ENCODE measurements around the gene CMBL.
A peak's percentile ranks its signal among the peaks of the same experiment; 100 is the strongest.
"Not testable (repeated sequence)": the region's sequence is repeated elsewhere in the genome, so short reads cannot be mapped to it uniquely, and the experiment has no call there.

CMBL gene

DNA sequence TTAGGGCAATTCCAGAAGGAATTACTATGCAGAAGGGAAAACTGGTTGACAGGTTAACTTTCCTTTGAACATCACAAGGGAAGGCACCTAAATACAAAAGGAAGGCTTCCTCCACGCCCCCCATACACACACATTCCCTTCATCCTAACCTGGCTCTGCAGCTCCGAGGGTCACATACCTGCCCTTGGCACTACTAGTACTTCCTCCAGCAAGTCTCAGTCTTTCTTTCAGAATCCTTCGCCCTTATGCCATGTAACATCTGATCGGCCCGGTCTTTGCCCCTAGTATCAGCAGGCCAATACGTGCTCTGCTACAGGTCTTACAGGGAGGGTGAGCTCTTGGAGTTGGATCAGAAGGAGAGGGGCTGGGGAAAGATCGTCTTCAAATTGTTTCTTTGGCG, 44.2 kb upstream of the CMBL start:
- H3K4me3 ChIP-seq (ENCODE audit: low read depth, low read length), result no peak overlapping the region
- DNase-seq (ENCODE audit: low read depth, low spot score), result no peak
- TF ChIP-seq, protein P1, sequence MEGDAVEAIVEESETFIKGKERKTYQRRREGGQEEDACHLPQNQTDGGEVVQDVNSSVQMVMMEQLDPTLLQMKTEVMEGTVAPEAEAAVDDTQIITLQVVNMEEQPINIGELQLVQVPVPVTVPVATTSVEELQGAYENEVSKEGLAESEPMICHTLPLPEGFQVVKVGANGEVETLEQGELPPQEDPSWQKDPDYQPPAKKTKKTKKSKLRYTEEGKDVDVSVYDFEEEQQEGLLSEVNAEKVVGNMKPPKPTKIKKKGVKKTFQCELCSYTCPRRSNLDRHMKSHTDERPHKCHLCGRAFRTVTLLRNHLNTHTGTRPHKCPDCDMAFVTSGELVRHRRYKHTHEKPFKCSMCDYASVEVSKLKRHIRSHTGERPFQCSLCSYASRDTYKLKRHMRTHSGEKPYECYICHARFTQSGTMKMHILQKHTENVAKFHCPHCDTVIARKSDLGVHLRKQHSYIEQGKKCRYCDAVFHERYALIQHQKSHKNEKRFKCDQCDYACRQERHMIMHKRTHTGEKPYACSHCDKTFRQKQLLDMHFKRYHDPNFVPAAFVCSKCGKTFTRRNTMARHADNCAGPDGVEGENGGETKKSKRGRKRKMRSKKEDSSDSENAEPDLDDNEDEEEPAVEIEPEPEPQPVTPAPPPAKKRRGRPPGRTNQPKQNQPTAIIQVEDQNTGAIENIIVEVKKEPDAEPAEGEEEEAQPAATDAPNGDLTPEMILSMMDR (IDR thresholded peaks at IDR 0.05; ENCODE audit: low read depth, low read length), result no peak
- in situ Hi-C loops (cut with HindIII; ENCODE audit: low sequenced_read_pairs), result no loop called here

GRCh38 chr5:10351199-10351905, 43.6 kb upstream of the CMBL start:
- TF ChIP-seq, protein P1 (IDR thresholded peaks at IDR 0.05; ENCODE audit: low read depth, low read length), result no peak
- in situ Hi-C loops (cut with HindIII; ENCODE audit: low sequenced_read_pairs), result no loop called here
- H3K4me3 ChIP-seq (ENCODE audit: low read depth, low read length), result no peak overlapping the region
- peak; percentile 85 for DNase-seq (ENCODE audit: low read depth, low spot score)

DNA sequence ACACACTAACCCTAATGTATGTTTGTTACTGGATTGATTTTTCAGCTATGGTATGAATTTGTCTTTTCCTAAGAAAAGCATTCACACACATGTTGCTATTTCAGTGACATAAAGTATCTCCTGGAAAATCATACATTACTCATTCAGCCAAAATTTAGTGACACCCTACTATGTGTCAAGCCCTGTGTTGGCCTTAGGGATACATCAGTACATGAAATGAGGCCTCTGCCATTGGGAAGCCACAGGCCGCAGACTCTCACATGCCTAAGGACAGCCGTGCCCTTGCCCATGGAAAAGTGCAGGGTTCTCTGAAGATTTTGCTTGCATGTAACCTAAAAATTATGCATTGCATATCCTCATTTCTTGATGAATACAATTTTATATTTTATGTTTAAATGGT, 40.6 kb upstream of the CMBL start:
- in situ Hi-C loops (cut with HindIII; ENCODE audit: low sequenced_read_pairs), result no loop called here

GRCh38 chr5:10344461-10345106, 36.9 kb upstream of the CMBL start:
- in situ Hi-C loops (cut with HindIII; ENCODE audit: low sequenced_read_pairs); DNase-seq (ENCODE audit: low read depth, low spot score); H3K4me3 ChIP-seq (ENCODE audit: low read depth, low read length): not testable (repeated sequence)

More for the DNA sequence above, 40.6 kb upstream of the CMBL start:
- DNase-seq (ENCODE audit: low read depth, low spot score), result no peak
- TF ChIP-seq, protein P1 (IDR thresholded peaks at IDR 0.05; ENCODE audit: low read depth, low read length), result no peak
- no peak overlapping the region for H3K4me3 ChIP-seq (ENCODE audit: low read depth, low read length)

DNA sequence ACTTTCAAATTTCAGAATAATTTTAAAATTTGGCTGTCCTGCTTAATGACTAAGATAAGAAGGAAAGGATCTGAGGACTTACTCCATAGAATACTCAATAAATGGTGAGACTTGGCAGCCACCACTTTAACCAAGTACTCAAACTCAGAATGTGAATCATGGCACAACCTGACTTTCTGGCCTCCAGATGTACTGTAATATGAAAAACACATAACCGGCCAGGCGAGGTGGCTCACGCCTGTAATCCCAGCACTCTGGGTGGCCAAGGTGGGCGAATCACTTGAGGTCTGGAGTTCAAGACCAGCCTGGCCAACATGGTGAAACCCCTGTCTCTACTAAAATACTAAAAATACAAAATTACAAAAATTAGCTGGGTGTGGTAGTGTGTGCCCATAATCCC, 35.8 kb upstream of the CMBL start:
- TF ChIP-seq, protein P1 (IDR thresholded peaks at IDR 0.05; ENCODE audit: low read depth, low read length), result no peak
- in situ Hi-C loops (cut with HindIII; ENCODE audit: low sequenced_read_pairs), result no loop called here
- no peak overlapping the region for H3K4me3 ChIP-seq (ENCODE audit: low read depth, low read length)
- DNase-seq (ENCODE audit: low read depth, low spot score), result no peak

- in situ Hi-C loops (cut with HindIII; ENCODE audit: low sequenced_read_pairs), result no loop called here
- TF ChIP-seq, protein P1 (IDR thresholded peaks at IDR 0.05; ENCODE audit: low read depth, low read length), result no peak
- DNase-seq (ENCODE audit: low read depth, low spot score), result no peak
Observed at GRCh38 chr5:10339958-10340357, 32.3 kb upstream of the CMBL start.

DNA sequence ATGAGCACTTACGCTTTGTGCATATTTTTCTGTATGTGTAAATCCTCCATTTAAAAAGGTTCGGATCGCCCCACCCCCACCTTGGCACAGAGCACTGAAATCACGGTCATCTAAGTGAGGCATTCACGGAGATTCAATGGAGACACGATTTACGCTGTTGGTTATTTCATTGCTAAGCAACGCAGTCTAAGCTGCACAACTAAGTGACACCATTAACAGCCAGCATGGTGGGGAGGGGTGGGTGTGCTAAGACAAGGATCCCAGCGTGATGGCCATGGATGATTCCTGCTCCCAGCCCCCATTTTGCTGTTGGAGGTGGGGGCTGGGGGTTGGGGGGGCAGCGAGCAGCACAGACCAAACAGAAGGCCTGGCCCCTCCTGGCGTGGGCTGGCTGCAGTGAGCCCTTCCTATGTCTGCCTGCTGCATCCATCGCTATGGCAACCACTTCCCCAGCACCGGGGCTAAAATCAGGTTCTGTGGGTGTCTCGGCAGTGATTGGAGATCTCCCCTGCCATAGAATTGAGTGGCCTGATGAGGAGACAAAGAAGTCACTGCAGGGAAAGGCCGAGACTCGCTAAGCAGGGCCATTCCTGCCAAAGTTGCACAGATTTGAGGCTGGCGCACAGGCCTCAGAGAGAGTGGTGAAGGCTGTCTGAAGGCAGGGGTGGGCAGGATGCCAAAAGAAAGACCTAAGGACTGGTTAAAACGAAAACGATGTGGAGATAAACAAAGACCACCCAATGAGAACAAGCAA, 31.5 kb upstream of the CMBL start:
- TF ChIP-seq, protein P1 (IDR thresholded peaks at IDR 0.05; ENCODE audit: low read depth, low read length), result no peak
- no peak overlapping the region for H3K4me3 ChIP-seq (ENCODE audit: low read depth, low read length)
- in situ Hi-C loops (cut with HindIII; ENCODE audit: low sequenced_read_pairs), result no loop called here
- peak; percentile 57 for DNase-seq (ENCODE audit: low read depth, low spot score)

More at GRCh38 chr5:10339958-10340357, 32.3 kb upstream of the CMBL start:
- H3K4me3 ChIP-seq (ENCODE audit: low read depth, low read length), result no peak overlapping the region

All from astrocyte of the spinal cord (primary cell).